HCT116 (cell line): Measurements from ENCODE around the gene PRKCH.

Source experiments
- CTCF ChIP-seq, 3 experiments: fragments of 200-600 bp in 1 of 3; sonication (generic) in 1 of 3; IDR thresholded peaks in 2 of 3; conservative IDR thresholded peaks in 1 of 3; 2 replicates each; pipeline ENCODE4 v1.5.1; 2012 to 2017; ENCODE audit warnings: low read depth in 2 of 3, low read length in 2 of 3, antibody characterized with exemption in 1 of 3, borderline replicate concordance in 1 of 3, control low read depth in 1 of 3, mild to moderate bottlenecking in 1 of 3, mixed read lengths in 1 of 3, mixed run types in 1 of 3, moderate library complexity in 1 of 3; ENCODE audit not compliant: insufficient read depth in 1 of 3
- ELF1 ChIP-seq: IDR thresholded peaks from 2 replicates; pipeline ENCODE4 v1.6.1; 2012; ENCODE audit warnings: low read depth, borderline replicate concordance
- EZH2 ChIP-seq: fragments of 200-600 bp; sonication (generic); IDR thresholded peaks from 2 replicates; pipeline ENCODE4 v1.6.1; 2017; ENCODE audit warnings: antibody characterized with exemption, mixed run types
- EZH2phosphoT487 ChIP-seq: fragments of 200-600 bp; IDR thresholded peaks from 2 replicates; pipeline ENCODE4 v1.6.1; 2018; ENCODE audit warnings: antibody characterized with exemption, borderline replicate concordance
- POLR2A ChIP-seq: IDR thresholded peaks from 2 replicates; pipeline ENCODE4 v1.7.0; 2011; ENCODE audit warnings: borderline replicate concordance; ENCODE audit not compliant: insufficient read depth, insufficient read length; ENCODE audit errors: extremely low read depth
- POLR2AphosphoS5 ChIP-seq: IDR thresholded peaks from 2 replicates; pipeline ENCODE4 v1.6.1; 2011; ENCODE audit warnings: mild to moderate bottlenecking, low read depth, low read length, moderate library complexity
- RAD21 ChIP-seq: IDR thresholded peaks from 2 replicates; pipeline ENCODE4 v1.6.1; 2012; ENCODE audit warnings: low read depth, mild to moderate bottlenecking
- SP1 ChIP-seq: IDR thresholded peaks from 2 replicates; pipeline ENCODE4 v1.6.1; 2012; ENCODE audit warnings: low read depth
- ZFX ChIP-seq: fragments of 450-650 bp; IDR thresholded peaks from 2 replicates; pipeline ENCODE4 v1.6.1; 2017

- no peak for TF ChIP-seq ELF1
- no peak for TF ChIP-seq POLR2A
- no peak for TF ChIP-seq POLR2AphosphoS5
- no peak for TF ChIP-seq EZH2
- peak; percentile 56 to 89 (median 65); a peak in 5 of 6 replicates for TF ChIP-seq CTCF (IDR thresholded peaks at IDR 0.05 in 2 of 3, conservative IDR thresholded peaks at IDR 0.05 in 1 of 3; ENCODE audit: borderline replicate concordance in 1 of 3, insufficient read depth in 1 of 3, low read depth in 2 of 3, low read length in 2 of 3)
- peak; percentile 85 for TF ChIP-seq RAD21
- TF ChIP-seq EZH2phosphoT487: no peak
- TF ChIP-seq SP1: no peak
- TF ChIP-seq ZFX: no peak
These were observed 153.9 kb downstream of the PRKCH start for GRCh38 chr14:61475316-61475715.
